NT2/D1 (cell line): Measurements from ENCODE around the gene MT2A.

ENCODE experiments used
- YY1 ChIP-seq: IDR thresholded peaks from 2 replicates; pipeline ENCODE4 v1.6.1; 2011; ENCODE audit not compliant: insufficient read length, insufficient read depth
- ZNF274 ChIP-seq: IDR thresholded peaks from 2 replicates; pipeline ENCODE4 v1.6.1; 2011; ENCODE audit warnings: mild to moderate bottlenecking, low read depth, low read length

GRCh38 chr16:56632848-56633365 is 24.5 kb downstream of the MT2A start:
- TF ChIP-seq ZNF274, result no peak
- no peak for TF ChIP-seq YY1
